Uterus (tissue), 2 donors: ENCODE measurements around the gene ITGAV.

Experiments used
- POLR2A ChIP-seq, 2 donors: fragments of 450-650 bp; IDR thresholded peaks; one replicate each; pipeline ENCODE4 v1.6.1; 2016; ENCODE audit warnings: antibody characterized with exemption in 2 of 2, mild to moderate bottlenecking in 1 of 2, moderate library complexity in 1 of 2
- TF ChIP-seq, protein P1 (sequence below), 4 experiments: fragments of 200-600 bp in 2 of 4; fragments of 450-650 bp in 2 of 4; sonication (generic) in 2 of 4; IDR thresholded peaks; one replicate each; pipeline ENCODE4 v1.5.1; 2016 to 2019; ENCODE audit warnings: antibody characterized with exemption in 4 of 4, mild to moderate bottlenecking in 2 of 4, moderate library complexity in 1 of 4

DNA sequence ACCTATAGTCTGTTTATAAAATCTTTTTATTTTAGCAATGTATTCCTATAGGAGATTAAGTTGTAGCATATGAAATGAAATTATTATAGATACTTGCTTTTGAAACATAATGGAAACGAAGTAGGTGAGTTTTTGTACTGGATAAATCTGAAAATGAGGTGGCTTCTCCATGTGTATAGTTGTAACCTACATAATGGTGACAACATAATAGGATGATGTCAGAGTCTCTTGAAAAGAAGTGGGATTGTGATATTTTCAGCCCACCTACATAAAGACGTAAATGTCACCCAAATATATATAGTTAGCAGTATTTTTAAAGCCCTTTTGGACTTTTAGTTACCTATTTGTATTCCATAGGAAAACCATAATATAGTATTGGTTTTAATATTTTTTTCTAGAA, 138.8 kb downstream of the ITGAV start:
- TF ChIP-seq, protein P1, sequence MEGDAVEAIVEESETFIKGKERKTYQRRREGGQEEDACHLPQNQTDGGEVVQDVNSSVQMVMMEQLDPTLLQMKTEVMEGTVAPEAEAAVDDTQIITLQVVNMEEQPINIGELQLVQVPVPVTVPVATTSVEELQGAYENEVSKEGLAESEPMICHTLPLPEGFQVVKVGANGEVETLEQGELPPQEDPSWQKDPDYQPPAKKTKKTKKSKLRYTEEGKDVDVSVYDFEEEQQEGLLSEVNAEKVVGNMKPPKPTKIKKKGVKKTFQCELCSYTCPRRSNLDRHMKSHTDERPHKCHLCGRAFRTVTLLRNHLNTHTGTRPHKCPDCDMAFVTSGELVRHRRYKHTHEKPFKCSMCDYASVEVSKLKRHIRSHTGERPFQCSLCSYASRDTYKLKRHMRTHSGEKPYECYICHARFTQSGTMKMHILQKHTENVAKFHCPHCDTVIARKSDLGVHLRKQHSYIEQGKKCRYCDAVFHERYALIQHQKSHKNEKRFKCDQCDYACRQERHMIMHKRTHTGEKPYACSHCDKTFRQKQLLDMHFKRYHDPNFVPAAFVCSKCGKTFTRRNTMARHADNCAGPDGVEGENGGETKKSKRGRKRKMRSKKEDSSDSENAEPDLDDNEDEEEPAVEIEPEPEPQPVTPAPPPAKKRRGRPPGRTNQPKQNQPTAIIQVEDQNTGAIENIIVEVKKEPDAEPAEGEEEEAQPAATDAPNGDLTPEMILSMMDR (IDR thresholded peaks at IDR 0.05) = no peak
- no peak for TF ChIP-seq POLR2A (IDR thresholded peaks at IDR 0.05)
